ENCODE results near the gene CCDC85C. TPM values are rescaled to one million over a fixed set of nuclear protein-coding genes. Genes with fewer than 3 reads are reported as not detected.

CCDC85C gene
- polyA plus RNA-seq, 1 experiment: 11.8 TPM

DNA sequence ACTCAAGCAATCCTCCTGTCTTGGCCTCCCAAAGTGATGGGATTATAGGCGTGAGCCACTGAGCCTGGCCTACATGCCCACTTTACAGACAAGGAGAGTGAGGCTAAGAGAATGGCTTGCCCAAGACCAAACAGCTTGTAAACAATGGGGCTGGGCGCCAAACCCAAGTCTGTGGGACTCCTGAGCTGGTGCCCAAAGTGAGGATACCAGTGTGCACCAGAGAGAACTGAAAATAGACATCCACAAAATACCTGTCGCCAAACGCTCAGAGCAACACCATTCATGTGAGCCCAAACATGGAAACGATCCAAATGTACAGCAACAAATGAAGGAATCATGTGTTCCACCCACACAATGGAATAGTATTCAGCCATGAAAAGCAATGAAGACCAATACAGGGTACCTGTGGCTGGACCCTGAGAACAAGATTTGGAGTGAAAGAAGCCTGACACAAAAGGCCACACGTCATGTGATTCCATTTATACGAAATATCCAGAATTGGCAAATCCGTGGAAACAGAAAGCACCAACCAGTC lies 84.6 kb downstream of the CCDC85C start:
- Histone ChIP-seq H3K36me3 (ENCODE audit: control insufficient read depth, insufficient read depth, low read length) (peaks cover 9% of the 10 kb centered on the region; the same call in 1 of the 2 replicates), H3K27me3 (ENCODE audit: control insufficient read depth, insufficient read depth, low read length) (no peaks in the 10 kb centered on the region), H3K4me3 (ENCODE audit: low read depth, low read length) (no peak overlapping the region)
- ChIA-PET POLR2A (no interaction called here), CTCF (interaction anchor here (0.6 to 2.8 kb wide), 3 partner anchors 8 to 153 kb away, joined by 3 to 14 read pairs (median 3); no protein-coding TSS in a partner anchor)
- TF ChIP-seq, protein P1, sequence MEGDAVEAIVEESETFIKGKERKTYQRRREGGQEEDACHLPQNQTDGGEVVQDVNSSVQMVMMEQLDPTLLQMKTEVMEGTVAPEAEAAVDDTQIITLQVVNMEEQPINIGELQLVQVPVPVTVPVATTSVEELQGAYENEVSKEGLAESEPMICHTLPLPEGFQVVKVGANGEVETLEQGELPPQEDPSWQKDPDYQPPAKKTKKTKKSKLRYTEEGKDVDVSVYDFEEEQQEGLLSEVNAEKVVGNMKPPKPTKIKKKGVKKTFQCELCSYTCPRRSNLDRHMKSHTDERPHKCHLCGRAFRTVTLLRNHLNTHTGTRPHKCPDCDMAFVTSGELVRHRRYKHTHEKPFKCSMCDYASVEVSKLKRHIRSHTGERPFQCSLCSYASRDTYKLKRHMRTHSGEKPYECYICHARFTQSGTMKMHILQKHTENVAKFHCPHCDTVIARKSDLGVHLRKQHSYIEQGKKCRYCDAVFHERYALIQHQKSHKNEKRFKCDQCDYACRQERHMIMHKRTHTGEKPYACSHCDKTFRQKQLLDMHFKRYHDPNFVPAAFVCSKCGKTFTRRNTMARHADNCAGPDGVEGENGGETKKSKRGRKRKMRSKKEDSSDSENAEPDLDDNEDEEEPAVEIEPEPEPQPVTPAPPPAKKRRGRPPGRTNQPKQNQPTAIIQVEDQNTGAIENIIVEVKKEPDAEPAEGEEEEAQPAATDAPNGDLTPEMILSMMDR (IDR thresholded peaks at IDR 0.05; ENCODE audit: insufficient read depth, low read depth, low read length): no peak
- no peak for DNase-seq (ENCODE audit: low read depth)

DNA sequence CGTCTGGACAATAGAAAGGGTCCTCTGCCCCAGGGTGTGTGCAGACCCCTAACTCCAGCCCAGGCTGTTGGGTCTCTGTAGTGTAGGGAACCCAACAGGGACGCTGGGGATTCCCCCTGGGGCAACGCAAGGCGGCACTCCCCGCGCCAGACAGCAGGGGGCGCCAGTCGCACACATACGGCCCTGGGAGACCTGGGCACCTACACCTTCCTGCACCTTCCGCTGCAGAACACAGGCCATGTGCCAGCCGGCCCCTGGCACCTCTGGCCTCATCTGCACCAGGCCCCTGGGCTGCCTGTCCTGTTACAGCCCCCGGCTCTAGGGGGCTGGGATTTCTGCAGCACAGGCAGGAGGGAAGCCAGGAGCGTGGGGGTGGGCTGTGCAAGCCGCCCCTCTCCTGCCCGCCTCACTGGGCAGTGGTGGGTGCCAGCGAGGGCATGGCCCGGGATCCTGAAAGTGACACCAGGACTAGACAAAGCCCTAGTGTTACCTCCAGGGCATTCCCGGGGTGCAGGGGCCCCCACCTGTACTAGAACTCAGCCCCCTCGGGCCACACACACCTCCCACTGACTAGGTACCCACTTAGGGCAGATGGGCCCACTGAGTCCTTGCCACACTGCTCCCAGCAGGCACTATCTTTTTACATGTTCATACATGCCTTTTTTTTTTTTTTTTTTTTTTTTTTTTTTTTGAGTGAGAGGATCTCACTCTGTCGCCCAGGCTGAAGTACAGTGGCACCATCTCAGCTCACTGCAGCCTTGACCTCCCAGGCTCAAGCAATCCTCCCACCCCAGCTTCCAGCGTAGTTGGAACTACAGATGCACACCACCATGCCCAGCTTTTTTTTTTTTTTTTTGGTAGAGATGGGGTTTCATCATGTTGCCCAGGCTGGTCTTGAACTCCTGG lies 85.3 kb downstream of the CCDC85C start:
- H3K36me3 ChIP-seq (ENCODE audit: control insufficient read depth, insufficient read depth, low read length): peaks cover 11% of the 10 kb centered on the region; the same call in 1 of the 2 replicates
- DNase-seq (ENCODE audit: low read depth): no peak
- H3K27me3 ChIP-seq (ENCODE audit: control insufficient read depth, insufficient read depth, low read length): no peaks in the 10 kb centered on the region
- ChIA-PET POLR2A (no interaction called here), CTCF (interaction anchor here (1.0 to 2.8 kb wide), 8 partner anchors 9 to 114 kb away, joined by 3 to 14 read pairs (median 6); no protein-coding TSS in a partner anchor)
- TF ChIP-seq, protein P1 (IDR thresholded peaks at IDR 0.05; ENCODE audit: insufficient read depth, low read depth, low read length): peak; percentile 97
- H3K4me3 ChIP-seq (ENCODE audit: low read depth, low read length): no peak overlapping the region

DNA sequence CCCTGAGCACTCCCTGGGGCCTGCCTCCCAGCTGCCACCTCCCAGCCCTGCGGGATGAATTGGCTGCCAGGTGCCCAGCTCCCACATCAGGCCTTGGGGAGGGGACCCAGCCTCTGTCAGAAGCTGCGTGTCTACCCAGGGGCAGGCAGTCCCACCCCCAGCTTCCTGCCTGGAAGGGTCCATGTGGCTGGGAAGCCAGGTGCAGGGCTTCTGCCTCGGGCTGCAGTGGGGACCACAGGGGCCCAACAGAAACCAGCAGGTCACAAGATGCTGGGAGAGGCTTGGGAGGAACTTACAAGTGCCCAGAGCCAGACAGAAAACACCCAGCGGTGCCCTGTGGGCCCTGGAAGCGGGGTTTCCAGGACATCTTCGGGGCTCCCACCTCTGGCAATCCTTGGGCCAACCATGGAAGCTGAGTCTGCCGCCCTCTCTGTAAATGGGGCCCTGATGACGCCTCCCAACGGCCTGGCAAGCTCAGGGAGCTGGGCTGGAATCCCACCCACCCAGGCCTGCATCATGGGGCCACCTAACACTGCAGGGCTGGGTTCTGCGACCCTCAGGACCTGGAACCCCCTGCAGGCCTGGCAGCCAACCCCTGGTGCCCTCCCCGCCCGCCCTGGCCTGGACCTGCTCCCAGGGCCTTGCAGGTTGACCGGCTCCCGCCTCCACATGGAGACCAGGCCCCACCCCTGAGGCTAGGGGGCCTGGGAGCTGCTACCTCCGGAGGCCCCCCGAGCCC lies 86.2 kb downstream of the CCDC85C start:
- ChIA-PET POLR2A (interaction anchor here (0.5 kb wide), 1 partner anchor 361 kb away, joined by 4 read pairs; no protein-coding TSS in a partner anchor), CTCF (interaction anchor here (0.6 to 2.8 kb wide), 11 partner anchors 10 to 115 kb away, joined by 3 to 14 read pairs (median 4); no protein-coding TSS in a partner anchor)
- Histone ChIP-seq H3K36me3 (ENCODE audit: control insufficient read depth, insufficient read depth, low read length) (peaks cover 17% of the 10 kb centered on the region), H3K27me3 (ENCODE audit: control insufficient read depth, insufficient read depth, low read length) (no peaks in the 10 kb centered on the region), H3K4me3 (ENCODE audit: low read depth, low read length) (no peak overlapping the region)
- DNase-seq (ENCODE audit: low read depth): no peak
- TF ChIP-seq, protein P1 (IDR thresholded peaks at IDR 0.05; ENCODE audit: insufficient read depth, low read depth, low read length): no peak

DNA sequence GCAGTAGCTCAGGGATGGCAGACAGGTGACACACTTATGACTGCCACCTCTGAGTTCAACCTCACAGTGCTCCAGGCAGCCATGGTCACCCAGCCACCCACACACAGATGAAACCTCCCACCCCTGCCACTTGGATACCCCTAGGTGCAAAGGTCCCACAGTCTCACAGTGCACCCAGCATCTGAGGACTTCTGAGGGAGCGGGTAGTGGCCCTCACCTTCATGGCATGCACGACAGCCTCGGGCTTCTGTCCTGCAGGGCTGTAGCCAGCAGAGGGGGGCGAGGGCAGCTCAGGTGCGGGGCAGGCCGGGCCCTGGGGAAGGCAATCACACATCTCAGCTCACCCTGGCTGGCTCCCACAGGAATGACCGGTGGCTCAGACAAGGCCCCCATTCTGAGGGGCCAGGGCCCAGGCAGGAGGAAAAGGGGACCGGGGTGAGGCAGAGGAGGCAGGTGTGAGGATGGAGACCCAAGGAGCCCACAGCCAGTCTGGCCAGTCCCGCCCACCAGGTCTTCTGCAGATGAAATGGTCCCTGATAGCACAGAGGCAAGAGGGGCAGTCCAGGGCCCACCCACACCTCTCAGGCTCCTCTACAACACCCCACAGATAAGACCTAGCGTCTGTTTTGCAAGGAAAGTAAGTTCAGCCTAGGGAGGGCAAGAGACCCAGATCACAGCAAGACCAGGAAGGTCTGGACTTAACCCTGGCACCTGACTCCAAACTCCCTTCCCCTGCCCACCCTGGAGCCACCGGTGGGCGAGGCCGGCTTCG lies 87.0 kb downstream of the CCDC85C start:
- ChIA-PET CTCF (interaction anchor here (0.6 to 2.8 kb wide), 13 partner anchors 9 to 116 kb away, joined by 3 to 14 read pairs (median 4); no protein-coding TSS in a partner anchor), POLR2A (interaction anchor here (0.5 kb wide), 1 partner anchor 362 kb away, joined by 4 read pairs; no protein-coding TSS in a partner anchor)
- DNase-seq (ENCODE audit: low read depth): no peak
- Histone ChIP-seq H3K27me3 (ENCODE audit: control insufficient read depth, insufficient read depth, low read length) (no peaks in the 10 kb centered on the region), H3K36me3 (ENCODE audit: control insufficient read depth, insufficient read depth, low read length) (peaks cover 21% of the 10 kb centered on the region), H3K4me3 (ENCODE audit: low read depth, low read length) (no peak overlapping the region)
- TF ChIP-seq, protein P1 (IDR thresholded peaks at IDR 0.05; ENCODE audit: insufficient read depth, low read depth, low read length): no peak

All from BJ (cell line).